ENCODE data around the gene CAMK1D.
A peak's percentile ranks its signal among the peaks of the same experiment; 100 is the strongest.

Gene CAMK1D

DNA sequence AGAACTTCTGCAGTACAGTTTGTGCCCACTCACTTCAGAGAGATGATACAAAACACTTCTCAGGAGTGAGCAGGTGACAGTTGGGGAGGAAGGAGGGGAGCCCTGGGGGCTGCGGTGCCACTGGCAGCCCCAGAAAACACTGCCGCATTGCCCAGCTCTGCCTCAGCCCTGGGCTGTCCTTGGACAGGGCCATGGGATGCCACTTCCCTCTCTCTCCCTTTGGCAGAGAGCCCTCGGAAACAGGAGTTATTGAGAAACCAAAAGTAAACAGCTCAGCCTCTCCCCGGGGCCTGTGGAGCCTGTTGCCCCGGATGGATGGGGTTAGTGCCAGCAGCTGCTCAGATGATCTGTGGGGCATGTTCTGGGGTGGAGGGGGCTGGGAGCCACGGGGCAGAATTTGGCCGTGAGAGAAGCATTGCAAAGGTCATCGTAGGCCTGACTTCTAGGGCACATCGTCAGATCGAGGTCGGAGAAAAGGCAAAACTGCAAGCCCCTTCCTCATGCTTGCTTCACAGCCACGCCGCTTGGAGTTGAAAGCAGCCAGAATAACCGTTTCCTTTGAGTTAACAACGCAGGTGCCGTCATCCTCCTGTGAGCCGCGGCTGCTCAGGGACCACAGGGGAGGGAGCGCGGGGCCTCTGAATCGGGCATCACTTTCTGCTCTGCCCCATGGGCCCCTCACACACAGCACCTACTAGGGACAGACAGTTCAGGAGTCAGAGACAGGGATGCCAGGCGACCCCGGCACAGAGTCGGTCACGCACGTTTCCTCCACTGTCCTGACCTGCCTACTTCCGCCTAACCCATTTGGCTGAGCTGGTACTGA, 256.4 kb downstream of the CAMK1D start:
- ChIA-PET CTCF (no interaction called here), POLR2A (no interaction called here)
- Histone ChIP-seq H3K36me3 (ENCODE audit: control insufficient read depth in 2 of 2, insufficient read depth in 1 of 2, low read length in 2 of 2) (no peaks in the 10 kb centered on the region), H3K27ac (ENCODE audit: extremely low read depth, low read depth, low read length) (no peak overlapping the region), H3K4me3 (ENCODE audit: low read depth, low read length) (no peak overlapping the region), H3K4me1 (ENCODE audit: control insufficient read depth, insufficient read depth, low read length) (no peaks in the 10 kb centered on the region), H3K9me3 (ENCODE audit: control insufficient read depth, insufficient read depth, low read depth, low read length) (no peaks in the 10 kb centered on the region)
- TF ChIP-seq ZNF10 (tag by site-specific recombination; IDR thresholded peaks at IDR 0.05) (no peak), ZNF518A (tag by site-specific recombination; conservative IDR thresholded peaks at IDR 0.05; ENCODE audit: low read depth) (no peak), SCRT1 (tag by site-specific recombination; IDR thresholded peaks at IDR 0.05; ENCODE audit: borderline replicate concordance) (peak; percentile 61; the same call in 1 of the 2 replicates), SCRT2 (tag by site-specific recombination; IDR thresholded peaks at IDR 0.05) (peak; percentile 94), ZBTB20 (tag by site-specific recombination; IDR thresholded peaks at IDR 0.05) (0 out of 2 replicates have a peak, but pooled peaks have one; percentile 27)
- TF ChIP-seq, protein P1, sequence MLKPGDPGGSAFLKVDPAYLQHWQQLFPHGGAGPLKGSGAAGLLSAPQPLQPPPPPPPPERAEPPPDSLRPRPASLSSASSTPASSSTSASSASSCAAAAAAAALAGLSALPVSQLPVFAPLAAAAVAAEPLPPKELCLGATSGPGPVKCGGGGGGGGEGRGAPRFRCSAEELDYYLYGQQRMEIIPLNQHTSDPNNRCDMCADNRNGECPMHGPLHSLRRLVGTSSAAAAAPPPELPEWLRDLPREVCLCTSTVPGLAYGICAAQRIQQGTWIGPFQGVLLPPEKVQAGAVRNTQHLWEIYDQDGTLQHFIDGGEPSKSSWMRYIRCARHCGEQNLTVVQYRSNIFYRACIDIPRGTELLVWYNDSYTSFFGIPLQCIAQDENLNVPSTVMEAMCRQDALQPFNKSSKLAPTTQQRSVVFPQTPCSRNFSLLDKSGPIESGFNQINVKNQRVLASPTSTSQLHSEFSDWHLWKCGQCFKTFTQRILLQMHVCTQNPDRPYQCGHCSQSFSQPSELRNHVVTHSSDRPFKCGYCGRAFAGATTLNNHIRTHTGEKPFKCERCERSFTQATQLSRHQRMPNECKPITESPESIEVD (tag by site-specific recombination; IDR thresholded peaks at IDR 0.05), result no peak
- TF ChIP-seq, protein P2, sequence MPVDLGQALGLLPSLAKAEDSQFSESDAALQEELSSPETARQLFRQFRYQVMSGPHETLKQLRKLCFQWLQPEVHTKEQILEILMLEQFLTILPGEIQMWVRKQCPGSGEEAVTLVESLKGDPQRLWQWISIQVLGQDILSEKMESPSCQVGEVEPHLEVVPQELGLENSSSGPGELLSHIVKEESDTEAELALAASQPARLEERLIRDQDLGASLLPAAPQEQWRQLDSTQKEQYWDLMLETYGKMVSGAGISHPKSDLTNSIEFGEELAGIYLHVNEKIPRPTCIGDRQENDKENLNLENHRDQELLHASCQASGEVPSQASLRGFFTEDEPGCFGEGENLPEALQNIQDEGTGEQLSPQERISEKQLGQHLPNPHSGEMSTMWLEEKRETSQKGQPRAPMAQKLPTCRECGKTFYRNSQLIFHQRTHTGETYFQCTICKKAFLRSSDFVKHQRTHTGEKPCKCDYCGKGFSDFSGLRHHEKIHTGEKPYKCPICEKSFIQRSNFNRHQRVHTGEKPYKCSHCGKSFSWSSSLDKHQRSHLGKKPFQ (tag by site-specific recombination; IDR thresholded peaks at IDR 0.05), result no peak

- no peaks in the 10 kb centered on the region for H3K36me3 ChIP-seq (ENCODE audit: control insufficient read depth in 2 of 2, insufficient read depth in 1 of 2, low read length in 2 of 2)
- no peaks in the 10 kb centered on the region for H3K4me1 ChIP-seq (ENCODE audit: control insufficient read depth, insufficient read depth, low read length)
- H3K4me3 ChIP-seq (ENCODE audit: low read depth, low read length), result no peak overlapping the region
- ChIA-PET CTCF (no interaction called here), POLR2A (no interaction called here)
- TF ChIP-seq ZNF670 (tag by site-specific recombination; IDR thresholded peaks at IDR 0.05; ENCODE audit: low read depth) (no peak), ZNF548 (tag by site-specific recombination; IDR thresholded peaks at IDR 0.05) (no peak), ZNF600 (tag by site-specific recombination; IDR thresholded peaks at IDR 0.05) (no peak), ZBTB20 (tag by site-specific recombination; IDR thresholded peaks at IDR 0.05) (no peak), ZNF561 (tag by site-specific recombination; IDR thresholded peaks at IDR 0.05; ENCODE audit: borderline replicate concordance) (no peak), ZNF433 (tag by site-specific recombination; IDR thresholded peaks at IDR 0.05; ENCODE audit: low read depth) (no peak), ZNF501 (tag by site-specific recombination; IDR thresholded peaks at IDR 0.05) (no peak), ZNF785 (tag by site-specific recombination; IDR thresholded peaks at IDR 0.05) (no peak), ZBTB7A (tag by site-specific recombination; IDR thresholded peaks at IDR 0.05; ENCODE audit: low read depth) (no peak), OSR2 (tag by site-specific recombination; IDR thresholded peaks at IDR 0.05) (no peak), ZFP41 (tag by site-specific recombination; IDR thresholded peaks at IDR 0.05; ENCODE audit: borderline replicate concordance) (no peak), ZFP3 (tag by site-specific recombination; IDR thresholded peaks at IDR 0.05; ENCODE audit: low read depth) (no peak)
- TF ChIP-seq, protein P3, sequence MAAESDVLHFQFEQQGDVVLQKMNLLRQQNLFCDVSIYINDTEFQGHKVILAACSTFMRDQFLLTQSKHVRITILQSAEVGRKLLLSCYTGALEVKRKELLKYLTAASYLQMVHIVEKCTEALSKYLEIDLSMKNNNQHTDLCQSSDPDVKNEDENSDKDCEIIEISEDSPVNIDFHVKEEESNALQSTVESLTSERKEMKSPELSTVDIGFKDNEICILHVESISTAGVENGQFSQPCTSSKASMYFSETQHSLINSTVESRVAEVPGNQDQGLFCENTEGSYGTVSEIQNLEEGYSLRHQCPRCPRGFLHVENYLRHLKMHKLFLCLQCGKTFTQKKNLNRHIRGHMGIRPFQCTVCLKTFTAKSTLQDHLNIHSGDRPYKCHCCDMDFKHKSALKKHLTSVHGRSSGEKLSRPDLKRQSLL (tag by site-specific recombination; IDR thresholded peaks at IDR 0.05), result no peak
- TF ChIP-seq, protein P4, sequence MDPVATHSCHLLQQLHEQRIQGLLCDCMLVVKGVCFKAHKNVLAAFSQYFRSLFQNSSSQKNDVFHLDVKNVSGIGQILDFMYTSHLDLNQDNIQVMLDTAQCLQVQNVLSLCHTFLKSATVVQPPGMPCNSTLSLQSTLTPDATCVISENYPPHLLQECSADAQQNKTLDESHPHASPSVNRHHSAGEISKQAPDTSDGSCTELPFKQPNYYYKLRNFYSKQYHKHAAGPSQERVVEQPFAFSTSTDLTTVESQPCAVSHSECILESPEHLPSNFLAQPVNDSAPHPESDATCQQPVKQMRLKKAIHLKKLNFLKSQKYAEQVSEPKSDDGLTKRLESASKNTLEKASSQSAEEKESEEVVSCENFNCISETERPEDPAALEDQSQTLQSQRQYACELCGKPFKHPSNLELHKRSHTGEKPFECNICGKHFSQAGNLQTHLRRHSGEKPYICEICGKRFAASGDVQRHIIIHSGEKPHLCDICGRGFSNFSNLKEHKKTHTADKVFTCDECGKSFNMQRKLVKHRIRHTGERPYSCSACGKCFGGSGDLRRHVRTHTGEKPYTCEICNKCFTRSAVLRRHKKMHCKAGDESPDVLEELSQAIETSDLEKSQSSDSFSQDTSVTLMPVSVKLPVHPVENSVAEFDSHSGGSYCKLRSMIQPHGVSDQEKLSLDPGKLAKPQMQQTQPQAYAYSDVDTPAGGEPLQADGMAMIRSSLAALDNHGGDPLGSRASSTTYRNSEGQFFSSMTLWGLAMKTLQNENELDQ (tag by site-specific recombination; IDR thresholded peaks at IDR 0.05; ENCODE audit: low read depth), result no peak
- no peaks in the 10 kb centered on the region for H3K9me3 ChIP-seq (ENCODE audit: control insufficient read depth, insufficient read depth, low read depth, low read length)
- no peak overlapping the region for H3K27ac ChIP-seq (ENCODE audit: extremely low read depth, low read depth, low read length)
Observed at GRCh38 chr10:12606461-12606860, 257.1 kb downstream of the CAMK1D start.

All from HEK293 (cell line).